ENCODE data around the gene YTHDF1.

DNA sequence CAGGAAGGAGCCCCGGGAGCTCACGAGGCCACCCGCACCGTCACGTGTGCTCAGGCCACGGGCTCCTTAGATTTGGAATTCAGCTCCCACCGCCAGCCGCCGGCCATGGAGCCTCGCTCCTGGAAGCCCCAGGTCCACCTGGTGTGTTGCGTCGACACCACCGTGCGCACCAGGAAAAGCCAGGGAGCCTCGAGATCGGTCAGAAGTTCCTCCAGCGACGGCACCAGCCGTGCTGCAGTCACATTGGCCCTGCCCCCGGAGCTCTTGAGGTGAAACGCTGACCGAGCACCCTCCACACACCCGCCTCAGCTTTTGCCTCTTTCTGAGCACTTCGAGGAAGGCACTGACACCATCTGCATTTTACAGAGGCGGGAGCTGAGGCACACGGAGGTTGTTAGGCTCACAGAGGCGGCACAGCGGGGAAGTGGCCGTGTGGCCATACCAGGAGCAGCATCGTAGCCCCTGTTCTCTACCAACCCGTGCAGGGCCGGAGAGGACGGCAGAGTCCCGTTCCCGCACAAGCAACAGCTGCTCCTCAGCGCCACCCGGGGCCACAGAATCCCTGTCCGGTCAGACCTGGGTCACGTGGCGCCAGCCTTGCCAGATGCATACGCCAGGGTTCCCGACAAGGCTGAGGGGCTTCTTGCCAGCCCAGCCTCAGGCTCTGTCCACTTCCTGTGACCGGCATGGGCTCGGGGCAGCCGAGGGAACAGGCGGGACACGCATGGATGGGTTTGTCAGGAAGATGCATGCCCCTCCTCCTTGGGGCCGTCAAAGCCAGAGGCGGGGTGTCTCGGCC is 30.8 kb upstream of the YTHDF1 start:
- TF ChIP-seq CTCF (IDR thresholded peaks at IDR 0.05) (no peak), POLR2A (IDR thresholded peaks at IDR 0.05) (no peak)
